OCI-LY7 (cell line): ENCODE measurements around the gene GUCY1A2. TPM values are rescaled to one million over a fixed set of nuclear protein-coding genes. Genes with fewer than 3 reads are reported as not detected.

Experiments
- BruUV-seq: library from RNA; stranded (reverse); fragments of 400-500 nt; replicated peaks from 2 replicates; lab custom pipeline; 2021; lab: Mats Ljungman, UMichigan
- CTCF ChIA-PET: fragments of 300-600 bp; sonication (Branson Sonifier 250); formaldehyde crosslinking; loops from one replicate; lab custom pipeline; 2022; ENCODE audit warnings: antibody characterized with exemption; ENCODE audit not compliant: unreplicated experiment; lab: Charles Lee
- POLR2A ChIA-PET: fragments of 300-600 bp; sonication (Branson Sonifier 250); formaldehyde crosslinking; loops from one replicate; lab custom pipeline; 2022; ENCODE audit warnings: antibody characterized with exemption; lab: Charles Lee
- DNase-seq: peaks from one replicate; pipeline ENCODE4 v3.0.0-alpha.2; 2015; ENCODE audit warnings: low spot score
- H2AFZ ChIP-seq: fragments of 200-600 bp; sonication (generic), shearing (Covaris generic); 2 replicates; pipeline ENCODE4 v1.6.1; 2014; ENCODE audit warnings: mild to moderate bottlenecking, antibody characterized with exemption, low read length, moderate library complexity
- H3K27ac ChIP-seq: fragments of 200-600 bp; sonication (generic); 2 replicates; pipeline ENCODE4 v1.5.1; 2014; ENCODE audit warnings: mixed run types, low read depth, mild to moderate bottlenecking, moderate library complexity, low read length, inconsistent platforms; ENCODE audit not compliant: poor library complexity, severe bottlenecking
- H3K36me3 ChIP-seq: fragments of 200-600 bp; sonication (generic); 2 replicates; pipeline ENCODE4 v1.6.1; 2014; ENCODE audit warnings: mild to moderate bottlenecking, antibody characterized with exemption, low read length, moderate library complexity, mixed read lengths; ENCODE audit not compliant: insufficient read depth
- H3K4me1 ChIP-seq: fragments of 200-600 bp; sonication (generic); 2 replicates; pipeline ENCODE4 v1.5.1; 2014; ENCODE audit warnings: mild to moderate bottlenecking, low read length; ENCODE audit not compliant: insufficient read depth, poor library complexity, severe bottlenecking
- H3K4me2 ChIP-seq: fragments of 200-600 bp; sonication (generic); 2 replicates; pipeline ENCODE4 v1.6.1; 2014; ENCODE audit warnings: mild to moderate bottlenecking, low read length
- H3K4me3 ChIP-seq: fragments of 200-600 bp; sonication (generic); 2 replicates; pipeline ENCODE4 v1.5.1; 2014; ENCODE audit warnings: mild to moderate bottlenecking, low read depth, low read length; ENCODE audit not compliant: poor library complexity, severe bottlenecking
- H3K79me2 ChIP-seq: fragments of 200-600 bp; sonication (generic); 2 replicates; pipeline ENCODE4 v1.6.1; 2016; ENCODE audit warnings: low read depth, mild to moderate bottlenecking, low read length, moderate library complexity, mixed read lengths; ENCODE audit not compliant: insufficient read depth
- H3K9me2 ChIP-seq: fragments of 200-600 bp; sonication (generic); 2 replicates; pipeline ENCODE4 v1.6.1; 2016; ENCODE audit warnings: mild to moderate bottlenecking, low read length, mixed read lengths; ENCODE audit not compliant: insufficient read depth
- H3K9me3 ChIP-seq: fragments of 200-600 bp; sonication (generic); 2 replicates; pipeline ENCODE4 v1.6.1; 2014; ENCODE audit warnings: mild to moderate bottlenecking, mixed run types, low read length, mixed read lengths
- H4K20me1 ChIP-seq: fragments of 200-600 bp; sonication (generic); 2 replicates; pipeline ENCODE4 v1.6.1; 2014; ENCODE audit warnings: mild to moderate bottlenecking, antibody characterized with exemption, low read length, moderate library complexity, mixed read lengths; ENCODE audit not compliant: insufficient read depth
- CTCF ChIP-seq: fragments of 200-600 bp; sonication (generic); conservative IDR thresholded peaks from 2 replicates; pipeline ENCODE4 v1.5.1; 2014; ENCODE audit warnings: mild to moderate bottlenecking, antibody characterized with exemption, low read length, moderate library complexity, mixed read lengths
- EZH2phosphoT487 ChIP-seq: fragments of 200-600 bp; sonication (generic); IDR thresholded peaks from 2 replicates; pipeline ENCODE4 v1.6.1; 2018; ENCODE audit warnings: low read depth, borderline replicate concordance, mild to moderate bottlenecking, mixed run types, antibody characterized with exemption, low read length, moderate library complexity, mixed read lengths
- intact Hi-C: fragments of 100-400 bp; cut with micrococcal nuclease; formaldehyde crosslinking; loops from one replicate; pipeline ENCODE4 v1.10.0; 2022; ENCODE audit not compliant: unreplicated experiment
- total RNA-seq, 2 experiments: library from RNA; depleted of rRNA in 1 of 2; stranded (reverse); fragments of >200 nt in 1 of 2; shearing (Covaris generic) in 1 of 2; gene quantifications; 2 replicates each; pipeline ENCODE4 v1.2.3, GENCODE V29; 2014 to 2022

Gene GUCY1A2
- total RNA-seq, 2 experiments from 2014 or later = under 0.01 TPM; not detected in 1

- no peak for DNase-seq
- intact Hi-C loops = no loop called here
- no TSS peak for BruUV-seq
- Histone ChIP-seq H3K4me2 (no peak overlapping the region), H3K36me3 (no peaks in the 10 kb centered on the region), H2AFZ (no peak overlapping the region), H3K4me1 (no peaks in the 10 kb centered on the region), H3K9me2 (no peaks in the 10 kb centered on the region), H3K9me3 (no peaks in the 10 kb centered on the region), H3K4me3 (no peak overlapping the region), H3K79me2 (no peaks in the 10 kb centered on the region), H3K27ac (no peak overlapping the region), H4K20me1 (no peaks in the 10 kb centered on the region)
- TF ChIP-seq EZH2phosphoT487 (no peak), CTCF (no peak)
- ChIA-PET POLR2A (no interaction called here), CTCF (no interaction called here)
Observed at GRCh38 chr11:106834567-106834966, 183.7 kb downstream of the GUCY1A2 start.

DNA sequence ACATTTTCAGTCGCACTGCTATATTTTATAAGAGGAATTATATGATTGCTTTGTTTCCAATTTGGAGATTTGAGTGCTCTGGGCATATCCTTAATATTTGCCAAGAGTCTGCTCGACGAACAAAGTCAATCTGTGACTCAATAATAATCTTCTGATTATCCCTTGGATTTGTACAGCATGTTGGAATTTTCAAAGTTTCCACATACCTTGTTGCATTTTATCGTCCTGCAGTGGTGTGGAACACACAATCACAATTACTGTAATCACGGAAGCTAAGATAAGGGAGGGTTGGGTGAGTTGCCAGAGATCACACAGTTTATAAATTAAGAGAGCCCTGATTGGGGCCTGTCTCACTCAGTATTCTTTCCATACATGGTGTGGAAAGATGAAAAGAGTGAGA lies 189.3 kb downstream of the GUCY1A2 start:
- Histone ChIP-seq H4K20me1 (no peaks in the 10 kb centered on the region), H3K79me2 (no peaks in the 10 kb centered on the region), H3K4me3 (no peak overlapping the region), H3K9me2 (no peaks in the 10 kb centered on the region), H3K36me3 (no peaks in the 10 kb centered on the region), H3K27ac (no peak overlapping the region), H3K9me3 (no peaks in the 10 kb centered on the region), H3K4me1 (no peaks in the 10 kb centered on the region), H3K4me2 (no peak overlapping the region), H2AFZ (no peak overlapping the region)
- CTCF ChIA-PET = no interaction called here
- no TSS peak for BruUV-seq
- POLR2A ChIA-PET = interaction anchor here (0.6 to 1.5 kb wide), 4 partner anchors 12 to 350 kb away, joined by 3 to 4 read pairs (median 3); no protein-coding TSS in a partner anchor
- intact Hi-C loops = no loop called here
- no peak for TF ChIP-seq CTCF
- no peak for TF ChIP-seq EZH2phosphoT487
- DNase-seq = no peak

DNA sequence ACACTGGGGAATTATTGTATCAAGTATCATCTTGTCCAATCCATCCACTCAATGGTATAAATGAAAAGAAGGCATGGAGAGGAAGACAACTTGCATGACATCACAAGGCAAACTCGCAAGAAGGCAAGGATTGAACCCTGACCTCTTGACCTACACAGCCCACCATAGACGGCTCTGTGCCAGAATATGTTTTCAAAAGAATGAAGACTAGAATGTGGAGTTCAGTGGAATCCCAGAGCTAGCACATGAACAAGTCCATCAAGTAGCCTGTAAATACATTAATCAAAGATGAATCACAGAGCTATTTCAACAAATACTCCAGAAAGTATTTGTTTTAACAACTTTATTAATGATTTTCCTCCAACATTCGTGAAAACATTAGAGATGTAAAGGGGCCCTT lies 189.7 kb downstream of the GUCY1A2 start:
- intact Hi-C loops = no loop called here
- no peak overlapping the region for H3K27ac ChIP-seq
- no TSS peak for BruUV-seq
- no peak overlapping the region for H3K4me3 ChIP-seq
- no peaks in the 10 kb centered on the region for H3K4me1 ChIP-seq
- CTCF ChIA-PET = no interaction called here
- H2AFZ ChIP-seq = no peak overlapping the region
- no peaks in the 10 kb centered on the region for H3K36me3 ChIP-seq
- POLR2A ChIA-PET = interaction anchor here (0.7 to 1.5 kb wide), 2 partner anchors 12 to 38 kb away, joined by 3 to 4 read pairs; no protein-coding TSS in a partner anchor
- H3K9me2 ChIP-seq = no peaks in the 10 kb centered on the region
- H3K4me2 ChIP-seq = no peak overlapping the region
- DNase-seq = no peak
- no peak for TF ChIP-seq EZH2phosphoT487
- no peak for TF ChIP-seq CTCF
- no peaks in the 10 kb centered on the region for H3K9me3 ChIP-seq
- H3K79me2 ChIP-seq = no peaks in the 10 kb centered on the region
- no peaks in the 10 kb centered on the region for H4K20me1 ChIP-seq
